A673 (cell line): ENCODE results near the gene HNRNPK.

Experiments used
- EZH2 ChIP-seq: fragments of 200-600 bp; sonication (generic); IDR thresholded peaks from 2 replicates; pipeline ENCODE4 v1.6.1; 2017; ENCODE audit warnings: borderline replicate concordance, low read depth, mild to moderate bottlenecking, mixed read lengths, antibody characterized with exemption, low read length; ENCODE audit not compliant: poor library complexity, severe bottlenecking
- TF ChIP-seq, protein P1 (sequence below): fragments of 300-800, 200-600 bp; sonication (generic); conservative IDR thresholded peaks from 2 replicates; pipeline ENCODE4 v1.5.1; 2017; ENCODE audit warnings: low read depth, mild to moderate bottlenecking, antibody characterized with exemption, low read length, moderate library complexity, mixed read lengths

DNA sequence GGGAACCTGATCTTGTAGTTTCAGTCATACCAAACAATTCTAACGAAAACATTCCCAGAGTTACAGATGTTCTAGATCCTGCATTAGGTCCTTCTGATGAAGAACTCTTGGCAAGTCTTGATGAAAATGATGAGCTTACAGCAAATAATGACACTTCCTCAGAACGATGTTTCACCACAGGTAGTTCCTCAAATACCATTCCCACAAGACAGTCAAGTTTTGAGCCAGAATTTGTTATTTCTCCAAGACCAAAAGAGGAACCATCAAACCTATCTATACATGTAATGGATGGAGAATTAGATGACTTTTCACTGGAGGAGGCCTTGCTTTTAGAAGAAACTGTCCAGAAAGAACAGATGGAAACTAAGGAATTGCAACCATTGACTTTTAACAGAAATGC is 21.6 kb upstream of the HNRNPK start:
- TF ChIP-seq, protein P1, sequence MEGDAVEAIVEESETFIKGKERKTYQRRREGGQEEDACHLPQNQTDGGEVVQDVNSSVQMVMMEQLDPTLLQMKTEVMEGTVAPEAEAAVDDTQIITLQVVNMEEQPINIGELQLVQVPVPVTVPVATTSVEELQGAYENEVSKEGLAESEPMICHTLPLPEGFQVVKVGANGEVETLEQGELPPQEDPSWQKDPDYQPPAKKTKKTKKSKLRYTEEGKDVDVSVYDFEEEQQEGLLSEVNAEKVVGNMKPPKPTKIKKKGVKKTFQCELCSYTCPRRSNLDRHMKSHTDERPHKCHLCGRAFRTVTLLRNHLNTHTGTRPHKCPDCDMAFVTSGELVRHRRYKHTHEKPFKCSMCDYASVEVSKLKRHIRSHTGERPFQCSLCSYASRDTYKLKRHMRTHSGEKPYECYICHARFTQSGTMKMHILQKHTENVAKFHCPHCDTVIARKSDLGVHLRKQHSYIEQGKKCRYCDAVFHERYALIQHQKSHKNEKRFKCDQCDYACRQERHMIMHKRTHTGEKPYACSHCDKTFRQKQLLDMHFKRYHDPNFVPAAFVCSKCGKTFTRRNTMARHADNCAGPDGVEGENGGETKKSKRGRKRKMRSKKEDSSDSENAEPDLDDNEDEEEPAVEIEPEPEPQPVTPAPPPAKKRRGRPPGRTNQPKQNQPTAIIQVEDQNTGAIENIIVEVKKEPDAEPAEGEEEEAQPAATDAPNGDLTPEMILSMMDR, result no peak
- no peak for TF ChIP-seq EZH2
